Measurements from ENCODE around the gene ANXA10.

ANXA10 gene

GRCh38 chr4:168152837-168153500 is 60.6 kb downstream of the ANXA10 start:
- Histone ChIP-seq H3K4me3 (ENCODE audit: low read length, poor library complexity, severe bottlenecking) (peak overlapping the region; percentile 70), H3K36me3 (ENCODE audit: insufficient read depth, low read length) (no peaks in the 10 kb centered on the region), H2AFZ (ENCODE audit: low read length) (peak overlapping the region; percentile 89), H3K79me2 (ENCODE audit: insufficient read depth, low read length) (no peaks in the 10 kb centered on the region), H4K20me1 (ENCODE audit: insufficient read depth, low read length, poor library complexity, severe bottlenecking) (no peaks in the 10 kb centered on the region), H3K9me2 (replicated peaks; ENCODE audit: low read depth, low read length) (no peaks in the 10 kb centered on the region), H3K4me1 (ENCODE audit: insufficient read depth, low read length, poor library complexity, severe bottlenecking) (peaks cover 6% of the 10 kb centered on the region), H3K4me2 (ENCODE audit: low read depth, low read length, poor library complexity, severe bottlenecking) (peak overlapping the region; percentile 80), H3F3A (ENCODE audit: low read depth) (no peaks in the 10 kb centered on the region), H3K9me3 (ENCODE audit: insufficient read depth, low read depth, low read length) (no peaks in the 10 kb centered on the region), H3K27me3 (ENCODE audit: insufficient read depth, low read length, poor library complexity, severe bottlenecking) (no peaks in the 10 kb centered on the region), H3K9ac (ENCODE audit: low read depth, low read length, poor library complexity, severe bottlenecking) (peak overlapping the region; percentile 54)
- no peak for TF ChIP-seq CTCF (conservative IDR thresholded peaks at IDR 0.05; ENCODE audit: low read length)
- TF ChIP-seq EZH2phosphoT487 (IDR thresholded peaks at IDR 0.05; ENCODE audit: borderline replicate concordance), result no peak

GRCh38 chr4:168153596-168154440 is 61.5 kb downstream of the ANXA10 start:
- peak; percentile 86 for TF ChIP-seq CTCF (conservative IDR thresholded peaks at IDR 0.05; ENCODE audit: low read length)
- TF ChIP-seq EZH2phosphoT487 (IDR thresholded peaks at IDR 0.05; ENCODE audit: borderline replicate concordance), result no peak
- Histone ChIP-seq H3K9ac (ENCODE audit: low read depth, low read length, poor library complexity, severe bottlenecking) (peak overlapping the region; percentile 54), H4K20me1 (ENCODE audit: insufficient read depth, low read length, poor library complexity, severe bottlenecking) (no peaks in the 10 kb centered on the region), H3F3A (ENCODE audit: low read depth) (no peaks in the 10 kb centered on the region), H3K4me1 (ENCODE audit: insufficient read depth, low read length, poor library complexity, severe bottlenecking) (peaks cover 6% of the 10 kb centered on the region), H3K9me3 (ENCODE audit: insufficient read depth, low read depth, low read length) (no peaks in the 10 kb centered on the region), H3K79me2 (ENCODE audit: insufficient read depth, low read length) (no peaks in the 10 kb centered on the region), H3K4me3 (ENCODE audit: low read length, poor library complexity, severe bottlenecking) (peak overlapping the region; percentile 70), H3K27me3 (ENCODE audit: insufficient read depth, low read length, poor library complexity, severe bottlenecking) (no peaks in the 10 kb centered on the region), H3K36me3 (ENCODE audit: insufficient read depth, low read length) (no peaks in the 10 kb centered on the region), H3K4me2 (ENCODE audit: low read depth, low read length, poor library complexity, severe bottlenecking) (peak overlapping the region; percentile 80), H2AFZ (ENCODE audit: low read length) (peak overlapping the region; percentile 89), H3K9me2 (replicated peaks; ENCODE audit: low read depth, low read length) (no peaks in the 10 kb centered on the region)

GRCh38 chr4:168154546-168155277 is 62.4 kb downstream of the ANXA10 start:
- Histone ChIP-seq H3K79me2 (ENCODE audit: insufficient read depth, low read length) (no peaks in the 10 kb centered on the region), H2AFZ (ENCODE audit: low read length) (no peak overlapping the region)
- TF ChIP-seq EZH2phosphoT487 (IDR thresholded peaks at IDR 0.05; ENCODE audit: borderline replicate concordance), result no peak
- no peak for TF ChIP-seq CTCF (conservative IDR thresholded peaks at IDR 0.05; ENCODE audit: low read length)

More at GRCh38 chr4:168154546-168155277, 62.4 kb downstream of the ANXA10 start:
- H3K9me3 ChIP-seq (ENCODE audit: insufficient read depth, low read depth, low read length), result no peaks in the 10 kb centered on the region
- H3K27me3 ChIP-seq (ENCODE audit: insufficient read depth, low read length, poor library complexity, severe bottlenecking), result no peaks in the 10 kb centered on the region
- H3K9me2 ChIP-seq (replicated peaks; ENCODE audit: low read depth, low read length), result no peaks in the 10 kb centered on the region
- no peak overlapping the region for H3K9ac ChIP-seq (ENCODE audit: low read depth, low read length, poor library complexity, severe bottlenecking)
- no peaks in the 10 kb centered on the region for H3K36me3 ChIP-seq (ENCODE audit: insufficient read depth, low read length)
- H3K4me1 ChIP-seq (ENCODE audit: insufficient read depth, low read length, poor library complexity, severe bottlenecking), result peaks cover 6% of the 10 kb centered on the region
- H3F3A ChIP-seq (ENCODE audit: low read depth), result no peaks in the 10 kb centered on the region
- H3K4me3 ChIP-seq (ENCODE audit: low read length, poor library complexity, severe bottlenecking), result no peak overlapping the region
- no peak overlapping the region for H3K4me2 ChIP-seq (ENCODE audit: low read depth, low read length, poor library complexity, severe bottlenecking)
- no peaks in the 10 kb centered on the region for H4K20me1 ChIP-seq (ENCODE audit: insufficient read depth, low read length, poor library complexity, severe bottlenecking)

Data from Loucy (cell line).